HCT116 (cell line): ENCODE results near the gene C1QB. TPM values are rescaled to one million over a fixed set of nuclear protein-coding genes. Genes with fewer than 3 reads are reported as not detected.

Source experiments
- ATAC-seq: fragments of 200-7000 bp; cut with Tn5 transposase; 2 replicates; pipeline ENCODE4 v1.9.1; 2020; ENCODE audit warnings: mild to moderate bottlenecking, moderate library complexity
- BruUV-seq: library from RNA; stranded (reverse); fragments of 400-500 nt; replicated peaks from 2 replicates; lab custom pipeline; 2021; lab: Mats Ljungman, UMichigan
- CTCF ChIA-PET: fragments of 300-600 bp; sonication (Branson Sonifier 250); formaldehyde crosslinking; loops from one replicate; lab custom pipeline; 2021; ENCODE audit warnings: antibody characterized with exemption; lab: Charles Lee
- POLR2A ChIA-PET: fragments of 300-600, 350-600 bp; sonication (Branson Sonifier 250); formaldehyde crosslinking; loops from one replicate; lab custom pipeline; 2021; ENCODE audit warnings: antibody characterized with exemption; lab: Charles Lee
- RAD21 ChIA-PET, 2 experiments: fragments of 300-600 bp; sonication (Branson Sonifier 250); formaldehyde crosslinking; loops; one replicate each; lab custom pipeline; 2023; ENCODE audit warnings: low total read pairs in 2 of 2; ENCODE audit not compliant: uncharacterized antibody in 2 of 2, unreplicated experiment in 2 of 2, low non-redundant PET in 1 of 2; lab: Charles Lee
- DNase-seq: peaks from one replicate; pipeline ENCODE4 v3.0.0-alpha.2; 2010; ENCODE audit warnings: low read depth, low spot score
- H2AFZ ChIP-seq: fragments of 200-600 bp; shearing (Covaris generic), sonication (generic); 2 replicates; pipeline ENCODE4 v1.6.1; 2017; ENCODE audit warnings: low read depth, mixed run types, mixed read lengths, antibody characterized with exemption, low read length; ENCODE audit not compliant: poor library complexity, severe bottlenecking
- H3K27ac ChIP-seq: 2 replicates; pipeline ENCODE4 v1.5.1; 2012; ENCODE audit warnings: low read depth, low read length
- H3K27me3 ChIP-seq: fragments of 200-600 bp; sonication (generic); 2 replicates; pipeline ENCODE4 v1.6.1; 2016; ENCODE audit warnings: mixed run types, low read length, mixed read lengths; ENCODE audit not compliant: insufficient read depth
- H3K36me3 ChIP-seq, 2 experiments: fragments of 200-500 bp in 1 of 2; fragments of 200-600 bp in 1 of 2; sonication (Bioruptor generic) in 1 of 2; sonication (generic) in 1 of 2; 2 replicates each; pipeline versions ENCODE4 v1.5.1 to v1.6.1; 2014 to 2016; ENCODE audit warnings: low read length in 2 of 2, inconsistent platforms in 1 of 2, mixed read lengths in 1 of 2, mixed run types in 1 of 2; ENCODE audit not compliant: insufficient read depth in 2 of 2, control insufficient read depth in 1 of 2
- H3K4me1 ChIP-seq, 2 experiments: fragments of 200-600 bp in 1 of 2; sonication (generic) in 1 of 2; 2 replicates each; pipeline versions ENCODE4 v1.5.1 to v1.6.1; 2012 to 2017; ENCODE audit warnings: low read length in 2 of 2, inconsistent platforms in 1 of 2, mild to moderate bottlenecking in 1 of 2, mixed read lengths in 1 of 2, mixed run types in 1 of 2, moderate library complexity in 1 of 2; ENCODE audit not compliant: insufficient read depth in 2 of 2, control insufficient read depth in 1 of 2
- H3K4me2 ChIP-seq: fragments of 200-600 bp; sonication (generic); 2 replicates; pipeline ENCODE4 v1.6.1; 2017; ENCODE audit warnings: mixed run types, low read length, mixed read lengths
- H3K4me3 ChIP-seq, 2 experiments: fragments of 200-600 bp in 1 of 2; sonication (generic) in 1 of 2; replicated peaks in 1 of 2; 2 replicates each; pipeline ENCODE4 v1.5.1; 2011 to 2016; ENCODE audit warnings: low read length in 2 of 2, control low read depth in 1 of 2, low read depth in 1 of 2, mild to moderate bottlenecking in 1 of 2, mixed read lengths in 1 of 2, mixed run types in 1 of 2
- H3K79me2 ChIP-seq: fragments of 200-600 bp; sonication (generic); 2 replicates; pipeline ENCODE4 v1.6.1; 2017; ENCODE audit warnings: mild to moderate bottlenecking, mixed run types, low read length, moderate library complexity, mixed read lengths; ENCODE audit not compliant: insufficient read depth
- H3K9ac ChIP-seq: fragments of 200-600 bp; sonication (generic); 2 replicates; pipeline ENCODE4 v1.6.1; 2016; ENCODE audit warnings: low read length, mixed read lengths
- H3K9me2 ChIP-seq: fragments of 200-600 bp; sonication (generic), shearing (Covaris generic); 2 replicates; pipeline ENCODE4 v1.6.1; 2017; ENCODE audit warnings: mixed run types, mild to moderate bottlenecking, moderate library complexity; ENCODE audit not compliant: insufficient read depth
- H3K9me3 ChIP-seq, 2 experiments: fragments of 200-500 bp in 1 of 2; fragments of 200-600 bp in 1 of 2; sonication (Bioruptor generic) in 1 of 2; sonication (generic) in 1 of 2; 2 replicates each; pipeline ENCODE4 v1.6.1; 2014 to 2017; ENCODE audit warnings: low read length in 2 of 2, mixed read lengths in 2 of 2, inconsistent platforms in 1 of 2, low read depth in 1 of 2, mild to moderate bottlenecking in 1 of 2, mixed run types in 1 of 2, moderate library complexity in 1 of 2; ENCODE audit not compliant: control insufficient read depth in 1 of 2, insufficient read depth in 1 of 2
- H4K20me1 ChIP-seq: fragments of 200-600 bp; sonication (generic), shearing (Covaris generic); 2 replicates; pipeline ENCODE4 v1.6.1; 2017; ENCODE audit warnings: mixed run types, mild to moderate bottlenecking, moderate library complexity; ENCODE audit not compliant: insufficient read depth
- CEBPB ChIP-seq: IDR thresholded peaks from 2 replicates; pipeline ENCODE4 v1.6.1; 2012; ENCODE audit warnings: low read depth
- SP1 ChIP-seq: IDR thresholded peaks from 2 replicates; pipeline ENCODE4 v1.6.1; 2012; ENCODE audit warnings: low read depth
- intact Hi-C: fragments of 100-400 bp; cut with micrococcal nuclease; formaldehyde crosslinking; loops from 2 replicates; pipeline ENCODE4 v1.10.0; 2022
- total RNA-seq: library from RNA; stranded (reverse); gene quantifications from one replicate; pipeline ENCODE4 v1.2.1, GENCODE V29; 2021; ENCODE audit not compliant: unreplicated experiment
- TF ChIP-seq, protein P1 (sequence below): IDR thresholded peaks from 2 replicates; pipeline ENCODE4 v1.6.1; 2012; ENCODE audit warnings: low read depth

C1QB gene
- total RNA-seq, 1 experiment from 2014 or later: 0.32 TPM

- ChIA-PET RAD21 (no interaction called here), CTCF (no interaction called here), POLR2A (no interaction called here)
- Histone ChIP-seq H3K27me3 (peaks cover 36% of the 10 kb centered on the region; the same call in 1 of the 2 replicates), H3K9me3 (no peaks in the 10 kb centered on the region), H3K9me2 (no peaks in the 10 kb centered on the region), H2AFZ (no peak overlapping the region), H3K9ac (no peak overlapping the region), H3K4me2 (no peak overlapping the region), H3K79me2 (no peaks in the 10 kb centered on the region), H3K27ac (no peak overlapping the region), H3K36me3 (no peaks in the 10 kb centered on the region), H3K4me1 (no peaks in the 10 kb centered on the region), H4K20me1 (no peaks in the 10 kb centered on the region), H3K4me3 (no peak overlapping the region)
- TF ChIP-seq CEBPB (no peak), SP1 (no peak)
- TF ChIP-seq, protein P1, sequence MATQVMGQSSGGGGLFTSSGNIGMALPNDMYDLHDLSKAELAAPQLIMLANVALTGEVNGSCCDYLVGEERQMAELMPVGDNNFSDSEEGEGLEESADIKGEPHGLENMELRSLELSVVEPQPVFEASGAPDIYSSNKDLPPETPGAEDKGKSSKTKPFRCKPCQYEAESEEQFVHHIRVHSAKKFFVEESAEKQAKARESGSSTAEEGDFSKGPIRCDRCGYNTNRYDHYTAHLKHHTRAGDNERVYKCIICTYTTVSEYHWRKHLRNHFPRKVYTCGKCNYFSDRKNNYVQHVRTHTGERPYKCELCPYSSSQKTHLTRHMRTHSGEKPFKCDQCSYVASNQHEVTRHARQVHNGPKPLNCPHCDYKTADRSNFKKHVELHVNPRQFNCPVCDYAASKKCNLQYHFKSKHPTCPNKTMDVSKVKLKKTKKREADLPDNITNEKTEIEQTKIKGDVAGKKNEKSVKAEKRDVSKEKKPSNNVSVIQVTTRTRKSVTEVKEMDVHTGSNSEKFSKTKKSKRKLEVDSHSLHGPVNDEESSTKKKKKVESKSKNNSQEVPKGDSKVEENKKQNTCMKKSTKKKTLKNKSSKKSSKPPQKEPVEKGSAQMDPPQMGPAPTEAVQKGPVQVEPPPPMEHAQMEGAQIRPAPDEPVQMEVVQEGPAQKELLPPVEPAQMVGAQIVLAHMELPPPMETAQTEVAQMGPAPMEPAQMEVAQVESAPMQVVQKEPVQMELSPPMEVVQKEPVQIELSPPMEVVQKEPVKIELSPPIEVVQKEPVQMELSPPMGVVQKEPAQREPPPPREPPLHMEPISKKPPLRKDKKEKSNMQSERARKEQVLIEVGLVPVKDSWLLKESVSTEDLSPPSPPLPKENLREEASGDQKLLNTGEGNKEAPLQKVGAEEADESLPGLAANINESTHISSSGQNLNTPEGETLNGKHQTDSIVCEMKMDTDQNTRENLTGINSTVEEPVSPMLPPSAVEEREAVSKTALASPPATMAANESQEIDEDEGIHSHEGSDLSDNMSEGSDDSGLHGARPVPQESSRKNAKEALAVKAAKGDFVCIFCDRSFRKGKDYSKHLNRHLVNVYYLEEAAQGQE: peak; percentile 76
- BruUV-seq: no TSS peak
- DNase-seq (no peak), ATAC-seq (peak; percentile 38; the same call in 1 of the 2 replicates)
- intact Hi-C loops: loop anchor here (10.0 kb wide), 1 partner anchor 101 kb away; no protein-coding TSS in a partner anchor
Observed at GRCh38 chr1:22625262-22625925, 27.6 kb upstream of the C1QB start.
